Measurements from ENCODE around the gene SLC41A1. TPM values are rescaled to one million over a fixed set of nuclear protein-coding genes. Genes with fewer than 3 reads are reported as not detected.

SLC41A1 gene
- polyA plus RNA-seq, 3 donors, result 18.4 to 26.0 (median 21.8) TPM

DNA sequence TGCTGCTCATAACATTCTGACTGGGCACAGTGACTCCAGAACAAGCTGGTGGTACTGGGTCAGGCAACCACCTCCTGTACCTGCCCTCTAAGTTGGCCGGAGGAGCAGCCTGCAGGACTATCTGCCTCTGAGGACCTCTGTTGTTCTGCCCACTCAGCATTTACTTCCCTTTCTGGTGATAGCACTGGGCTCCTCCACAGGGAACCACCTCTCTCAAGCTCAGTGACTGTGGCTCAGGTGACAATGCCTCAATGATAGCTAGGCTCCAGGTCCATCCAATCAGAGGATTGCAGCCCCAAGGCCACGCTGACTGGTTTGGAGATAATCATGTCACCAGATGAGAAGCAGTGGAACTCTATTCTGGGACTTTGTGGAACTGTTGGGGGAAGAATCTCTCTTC lies 15.8 kb downstream of the SLC41A1 start:
- H3K27ac ChIP-seq (ENCODE audit: low read depth, low read length), result no peak overlapping the region
- 65 to 95% (median 93%) methylated on average over 2 of the region's 2 CpGs for WGBS, 3 donors

DNA sequence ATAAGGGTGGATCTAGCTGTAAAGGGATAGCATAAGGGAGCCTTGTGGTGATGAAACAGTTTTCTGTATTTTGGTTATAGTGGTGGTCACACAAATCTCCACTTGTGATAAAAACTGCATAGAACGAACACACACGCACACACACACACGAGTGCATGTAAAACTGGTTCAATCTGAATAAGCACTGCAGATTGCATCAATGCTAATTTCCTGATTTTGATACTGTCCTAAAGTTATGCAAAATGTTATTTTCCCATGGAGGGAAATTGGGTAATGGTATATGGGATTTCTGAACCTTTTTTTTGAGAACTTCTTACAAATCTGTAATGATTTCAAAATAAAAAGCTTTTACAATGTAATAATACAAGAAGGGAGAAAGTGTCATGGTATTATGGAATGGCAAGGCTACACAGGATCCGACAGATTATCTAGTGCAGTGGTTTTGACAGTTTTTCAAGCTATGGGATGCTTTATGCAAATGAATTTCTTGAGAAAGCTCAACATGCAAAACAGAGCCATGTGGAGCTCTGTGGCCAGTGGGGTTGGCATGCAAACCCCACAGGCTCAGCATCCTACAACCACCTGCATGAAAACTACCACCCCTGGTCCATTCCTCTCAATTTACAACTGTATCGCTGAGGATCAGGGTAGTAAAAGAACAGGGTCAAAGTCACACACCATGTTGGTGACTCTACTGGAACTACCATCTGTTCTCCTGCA lies 18.8 kb downstream of the SLC41A1 start:
- H3K27ac ChIP-seq (ENCODE audit: low read depth, low read length), result no peak overlapping the region
- 57 to 60% (median 59%) methylated on average over 5 of the region's 5 CpGs for WGBS, 3 donors

DNA sequence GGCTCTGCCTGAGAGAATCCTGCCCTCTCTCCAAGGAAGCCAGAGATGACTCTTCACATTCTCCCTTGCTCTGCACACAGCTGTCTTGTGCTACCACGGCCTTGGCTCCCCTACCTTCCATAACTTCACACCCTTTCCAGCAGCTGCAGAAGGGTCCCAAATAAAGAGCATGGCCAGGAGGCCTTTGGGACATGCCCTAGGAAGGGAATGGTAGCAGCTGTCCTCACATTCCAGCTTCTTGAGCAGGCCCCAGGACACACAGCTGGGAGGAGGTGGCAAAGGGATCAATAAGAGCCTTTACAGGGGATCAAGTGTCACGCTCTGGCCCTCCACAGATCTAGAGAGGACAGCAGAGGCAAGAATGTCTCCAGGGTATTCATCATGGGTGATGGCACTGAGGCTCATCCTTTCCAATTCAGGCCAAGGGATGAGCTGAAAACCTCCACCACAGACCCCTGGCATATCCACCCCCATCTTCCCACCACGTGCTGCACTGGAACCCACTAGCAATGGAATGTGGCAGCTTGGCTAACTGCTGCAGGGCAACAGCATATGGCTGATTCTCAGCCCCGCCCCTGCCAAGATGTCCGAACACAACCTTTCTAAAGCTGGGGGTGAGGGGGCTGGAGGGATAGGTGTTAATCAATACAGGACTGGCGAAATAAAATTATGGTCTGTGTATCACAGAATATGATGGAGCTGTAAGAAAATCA lies 19.9 kb downstream of the SLC41A1 start:
- WGBS, 3 donors, result 56 to 77% (median 68%) methylated on average over 6 of the region's 6 CpGs
- H3K27ac ChIP-seq (ENCODE audit: low read depth, low read length), result no peak overlapping the region

DNA sequence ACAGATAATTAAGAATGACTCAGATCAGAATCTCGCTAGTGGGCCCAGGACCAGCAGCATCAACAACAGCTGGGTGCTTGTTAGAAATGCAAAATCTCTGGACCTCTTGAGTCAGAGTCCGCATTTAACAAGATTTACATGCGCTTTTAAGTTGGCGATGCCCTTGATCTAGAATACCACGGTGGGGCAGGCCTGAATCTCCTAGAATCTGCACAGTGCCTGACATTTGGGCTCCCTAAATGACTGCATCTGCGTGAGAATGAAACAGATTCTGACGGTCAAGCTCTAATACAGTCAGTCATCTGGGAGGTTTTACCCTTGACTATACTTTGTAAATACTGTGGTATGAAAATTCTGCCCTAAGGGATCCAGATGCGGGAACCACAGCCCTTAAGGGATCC lies 20.5 kb downstream of the SLC41A1 start:
- no peak overlapping the region for H3K27ac ChIP-seq (ENCODE audit: low read depth, low read length)
- 69 to 87% (median 82%) methylated on average over 8 of the region's 8 CpGs for WGBS, 3 donors

- 56 to 67% (median 63%) methylated on average over 5 of the region's 5 CpGs for WGBS, 3 donors
- H3K27ac ChIP-seq (ENCODE audit: low read depth, low read length), result no peak overlapping the region
Measured at GRCh38 chr1:205791568-205792180, 21.3 kb downstream of the SLC41A1 start.

- WGBS, 3 donors, result 55 to 90% (median 84%) methylated on average over 10 of the region's 10 CpGs
- H3K27ac ChIP-seq (ENCODE audit: low read depth, low read length), result no peak overlapping the region
Measured at GRCh38 chr1:205787287-205787916, 25.6 kb downstream of the SLC41A1 start.

DNA sequence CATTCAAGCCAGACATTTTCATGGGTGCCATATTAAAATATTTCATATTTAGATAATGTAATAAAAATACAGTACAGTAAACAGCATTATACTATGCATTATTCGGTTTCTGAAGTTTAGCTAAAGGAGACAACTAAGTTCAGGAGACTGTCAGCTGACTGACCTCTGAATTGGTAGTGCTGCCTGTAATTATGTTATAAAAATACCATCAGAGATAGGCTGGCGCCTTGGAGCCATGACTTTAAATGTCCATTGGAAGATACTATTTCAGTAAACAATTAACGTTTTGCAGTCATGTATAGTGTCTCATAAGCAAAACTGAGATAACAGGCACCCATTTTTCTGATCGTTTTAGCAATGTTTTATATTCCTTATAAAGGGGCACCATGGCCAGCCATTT lies 26.4 kb downstream of the SLC41A1 start:
- no peak overlapping the region for H3K27ac ChIP-seq (ENCODE audit: low read depth, low read length)
- 63 to 67% (median 66%) methylated on average over 4 of the region's 4 CpGs for whole genome bisulfite sequencing, 3 donors

GRCh38 chr1:205785446-205785845 lies 27.6 kb downstream of the SLC41A1 start:
- H3K27ac ChIP-seq (ENCODE audit: low read depth, low read length), result no peak overlapping the region
- WGBS, 3 donors, result 85 to 95% (median 94%) methylated on average over 9 of the region's 9 CpGs

- 64 to 80% (median 66%) methylated on average over 4 of the region's 4 CpGs for whole genome bisulfite sequencing, 3 donors
- no peak overlapping the region for H3K27ac ChIP-seq (ENCODE audit: low read depth, low read length)
Measured at GRCh38 chr1:205783904-205784303, 29.1 kb downstream of the SLC41A1 start.

DNA sequence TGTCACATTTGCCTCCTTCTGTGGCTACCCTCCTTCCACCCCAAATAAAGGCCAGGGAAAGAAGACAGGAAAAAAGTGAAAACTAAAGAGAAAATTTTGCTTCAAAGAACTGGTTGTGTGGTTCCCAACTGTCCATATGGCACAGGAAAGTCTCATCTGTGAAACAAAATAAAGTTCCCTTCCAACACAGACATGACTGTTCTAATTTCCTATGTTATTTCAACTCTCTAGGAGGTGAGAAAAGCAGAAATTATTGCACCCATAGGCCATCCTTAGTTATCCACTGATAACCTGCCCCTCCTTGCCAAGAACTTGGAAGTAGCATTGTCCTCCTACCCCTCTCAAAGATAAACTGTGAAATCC lies 29.6 kb downstream of the SLC41A1 start:
- H3K27ac ChIP-seq (ENCODE audit: low read depth, low read length), result no peak overlapping the region

- no peak overlapping the region for H3K27ac ChIP-seq (ENCODE audit: low read depth, low read length)
- WGBS, 3 donors, result 62 to 76% (median 68%) methylated on average over 4 of the region's 4 CpGs
Measured at GRCh38 chr1:205782627-205783432, 30.2 kb downstream of the SLC41A1 start.

GRCh38 chr1:205780335-205780734 lies 32.7 kb downstream of the SLC41A1 start:
- no peak overlapping the region for H3K27ac ChIP-seq (ENCODE audit: low read depth, low read length)
- WGBS, 3 donors, result 88 to 95% (median 94%) methylated on average over 5 of the region's 5 CpGs

DNA sequence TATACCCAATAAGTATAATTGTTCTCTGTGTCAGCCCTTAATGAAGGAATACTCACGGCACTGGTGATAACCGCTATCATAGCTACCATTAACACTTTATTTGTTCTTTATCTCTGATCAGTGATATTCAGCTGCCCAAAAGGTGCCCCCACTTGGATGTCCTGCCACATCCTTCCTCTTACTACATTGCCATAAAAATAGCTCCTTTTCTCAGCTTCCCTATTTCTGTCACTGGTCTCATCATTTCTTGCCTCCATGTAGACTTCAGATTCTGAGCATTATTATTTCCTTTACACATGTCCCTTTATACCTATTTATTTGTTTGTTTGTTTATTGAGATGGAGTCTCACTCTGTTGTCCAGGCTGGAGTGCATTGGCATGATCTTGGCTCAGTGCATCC lies 35.0 kb downstream of the SLC41A1 start:
- no peak overlapping the region for H3K27ac ChIP-seq (ENCODE audit: low read depth, low read length)
- WGBS, 3 donors, result 50 to 77% (median 63%) methylated on average over 2 of the region's 2 CpGs

GRCh38 chr1:205775717-205776056 lies 37.3 kb downstream of the SLC41A1 start:
- no peak overlapping the region for H3K27ac ChIP-seq (ENCODE audit: low read depth, low read length)

GRCh38 chr1:205775015-205775716 lies 37.8 kb downstream of the SLC41A1 start, which contains the start of gene RAB29:
TSS of gene RAB29 (minus strand) at chr1:205775482. CDS start at chr1:205774956, 526 bp downstream.
- WGBS, 3 donors, result 0 to 1% (median 1%) methylated on average over 39 to 40 of the region's 40 CpGs
- H3K27ac ChIP-seq (ENCODE audit: low read depth, low read length), result no peak within 1 kb of the TSS

DNA sequence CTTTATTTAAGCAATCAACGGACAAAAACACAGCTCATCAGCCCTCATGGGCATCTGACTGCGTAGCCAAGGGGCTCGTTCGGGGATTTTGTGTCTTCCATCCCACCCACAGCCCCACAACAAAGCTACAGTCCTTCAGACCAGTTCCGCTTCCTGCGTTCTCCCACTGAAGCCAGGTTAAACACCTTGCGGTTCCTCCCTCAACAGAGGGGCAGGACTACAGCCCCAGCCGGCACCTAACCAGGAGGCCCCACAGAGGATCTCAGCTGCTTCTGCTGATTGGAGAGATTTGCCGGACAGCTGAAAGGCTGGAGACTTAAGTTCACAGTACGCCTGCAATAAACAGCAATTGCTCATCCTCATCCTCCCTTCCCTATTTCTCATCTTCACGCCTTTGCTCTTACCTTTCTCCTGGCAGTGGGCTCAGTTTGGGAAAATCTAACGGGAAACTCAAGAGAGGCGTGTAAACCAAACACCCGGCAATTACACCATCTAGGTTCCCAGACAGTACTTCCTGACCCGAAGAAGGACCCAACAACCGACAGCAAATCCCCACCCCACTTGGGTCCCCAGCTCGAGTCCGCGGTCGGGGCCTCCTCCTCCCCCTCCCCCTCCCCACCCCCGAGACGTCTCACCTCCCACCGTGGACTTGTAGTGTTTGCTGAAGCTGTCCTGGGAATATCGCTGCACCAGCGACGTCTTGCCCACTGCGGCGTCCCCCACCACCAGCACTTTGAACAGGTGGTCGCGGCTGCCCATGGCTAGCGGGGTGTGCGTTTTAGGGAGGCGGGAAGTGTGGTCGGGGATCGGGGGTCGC lies 38.6 kb downstream of the SLC41A1 start:
- 15 to 18% (median 15%) methylated on average over 35 to 36 of the region's 36 CpGs for WGBS, 3 donors
- H3K27ac ChIP-seq (ENCODE audit: low read depth, low read length), result no peak overlapping the region

GRCh38 chr1:205772607-205773032 lies 40.4 kb downstream of the SLC41A1 start:
- H3K27ac ChIP-seq (ENCODE audit: low read depth, low read length), result no peak overlapping the region
- WGBS, 3 donors, result 86 to 91% (median 87%) methylated on average over 2 of the region's 2 CpGs

All from adipose tissue (tissue), 3 donors.